ENCODE results near the gene PIGQ. TPM values are rescaled to one million over a fixed set of nuclear protein-coding genes. Genes with fewer than 3 reads are reported as not detected.

PIGQ gene
- total RNA-seq = 14.8 and 21.6 TPM in 2 replicates

GRCh38 chr16:569445-570254 is at the start of gene PIGQ:
Gene PIGQ (plus strand): TSS chr16:569968. CDS start chr16:574075, 4,107 bp downstream.

GRCh38 chr16:527015-527903 is 42.5 kb upstream of the PIGQ start, which contains the start of gene CAPN15:
Gene CAPN15 (plus strand): TSS chr16:527712. CDS start chr16:546839, 19,127 bp downstream.

GRCh38 chr16:560204-560700 is 9.5 kb upstream of the PIGQ start, which contains the start of gene PRR35:
Gene PRR35 (plus strand): TSS chr16:560394. CDS start chr16:563295, 2,901 bp downstream.

GRCh38 chr16:566475-567372 is 3.0 kb upstream of the PIGQ start, which contains the start of gene NHLRC4:
Gene NHLRC4 (plus strand): TSS chr16:567005. CDS start chr16:568048, 1,043 bp downstream.

DNA sequence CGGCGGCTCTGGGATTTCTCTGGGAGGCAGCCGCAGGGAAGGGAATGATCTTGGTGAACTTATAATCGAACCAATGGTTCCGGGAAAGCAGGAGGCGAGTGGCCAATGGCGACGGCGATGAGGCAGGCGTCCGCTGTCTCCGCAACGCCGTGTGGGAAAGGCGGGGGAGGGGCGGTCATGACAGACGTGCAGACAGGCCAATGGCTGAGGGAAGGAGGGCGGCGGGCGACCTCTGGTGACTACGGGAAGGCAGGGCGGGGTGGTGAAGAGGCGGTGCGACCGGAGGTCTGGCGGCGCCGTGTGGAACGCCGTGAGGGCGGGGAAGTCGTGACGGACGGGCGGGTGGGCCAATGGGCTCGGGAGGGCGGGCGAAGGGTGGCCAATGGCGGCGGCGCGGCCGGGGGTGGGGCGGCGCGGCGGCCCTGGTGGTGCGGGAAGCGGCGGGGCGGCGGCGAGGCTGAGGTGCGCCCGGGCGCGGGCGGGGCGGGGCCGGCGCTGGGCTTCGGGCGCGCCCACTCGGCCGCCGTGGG is 20.0 kb downstream of the PIGQ start, which contains the start of gene RAB40C:
Gene RAB40C, plus strand, starts transcription at position 409 of the 530 bp plus-strand sequence. CDS start 226 bp downstream, outside the sequence.

DNA sequence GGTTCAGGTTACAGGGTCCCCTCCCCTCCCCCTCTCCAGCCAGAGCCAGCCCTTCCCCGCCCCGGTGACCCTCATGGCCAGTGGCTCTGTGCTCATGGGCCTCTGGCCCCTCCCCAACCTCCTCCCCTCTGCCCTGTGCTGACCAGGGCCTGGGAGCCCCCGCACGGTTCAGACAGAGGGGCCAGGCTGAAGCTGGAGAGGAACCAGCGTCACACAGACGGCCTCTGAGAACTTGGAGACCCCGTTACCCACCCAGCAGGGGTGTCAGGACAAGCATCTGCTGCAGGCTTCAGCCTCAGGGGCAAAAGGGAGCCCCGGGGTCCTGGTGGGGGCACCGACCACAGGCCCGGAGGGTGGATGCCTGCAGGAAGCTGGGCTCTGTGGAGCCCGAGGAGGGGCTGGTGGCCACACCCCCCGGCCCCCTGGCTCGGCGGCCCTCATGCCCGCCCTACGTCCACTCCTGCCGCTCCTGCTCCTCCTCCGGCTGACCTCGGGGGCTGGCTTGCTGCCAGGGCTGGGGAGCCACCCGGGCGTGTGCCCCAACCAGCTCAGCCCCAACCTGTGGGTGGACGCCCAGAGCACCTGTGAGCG is 61.1 kb downstream of the PIGQ start, which contains the start of gene WFIKKN1:
Gene WFIKKN1, plus strand, starts transcription at position 171 of the 591 bp plus-strand sequence. Its CDS starts 269 bp downstream, at position 440.

Other genes with a start within 250 kb of the PIGQ start
- 15.2 and 19.0 TPM in 2 replicates for gene AXIN1, start 217.2 kb upstream of the PIGQ start, total RNA-seq
- gene MRPL28, start 199.4 kb upstream of the PIGQ start, total RNA-seq = 72.5 and 89.0 TPM in 2 replicates
- 59.2 and 66.6 TPM in 2 replicates for gene PGAP6, start 188.0 kb upstream of the PIGQ start, total RNA-seq
- gene NME4, start 172.8 kb upstream of the PIGQ start, total RNA-seq = 69.0 and 73.0 TPM in 2 replicates
- gene DECR2, start 168.1 kb upstream of the PIGQ start, total RNA-seq = 9.9 and 11.4 TPM in 2 replicates
- 14.2 and 23.1 TPM in 2 replicates for gene RAB11FIP3, start 144.3 kb upstream of the PIGQ start, total RNA-seq
- gene CAPN15, start 42.3 kb upstream of the PIGQ start, total RNA-seq = 10.5 and 16.8 TPM in 2 replicates
- not detected in 2 replicates for gene PRR35, start 9.6 kb upstream of the PIGQ start, total RNA-seq
- gene NHLRC4, start 3.0 kb upstream of the PIGQ start, total RNA-seq = 1.3 and 1.4 TPM in 2 replicates
- gene RAB40C, start 20.1 kb downstream of the PIGQ start, total RNA-seq = 7.8 and 10.5 TPM in 2 replicates
- gene WFIKKN1, start 61.0 kb downstream of the PIGQ start, total RNA-seq = 0.14 and 0.18 TPM in 2 replicates
- gene METTL26, start 66.3 kb downstream of the PIGQ start, total RNA-seq = 75.1 and 95.4 TPM in 2 replicates
- gene MCRIP2, start 71.9 kb downstream of the PIGQ start, total RNA-seq = 15.2 and 23.0 TPM in 2 replicates
- gene WDR90, start 79.4 kb downstream of the PIGQ start, total RNA-seq = 4.6 and 8.7 TPM in 2 replicates
- gene RHOT2, start 98.2 kb downstream of the PIGQ start, total RNA-seq = 28.9 and 30.6 TPM in 2 replicates
- gene RHBDL1, start 105.7 kb downstream of the PIGQ start, total RNA-seq = 2.7 and 3.7 TPM in 2 replicates
- 143 and 151 TPM in 2 replicates for gene STUB1, start 110.4 kb downstream of the PIGQ start, total RNA-seq
- gene JMJD8, start 114.4 kb downstream of the PIGQ start, total RNA-seq = 28.0 and 31.2 TPM in 2 replicates
- 2.3 and 4.3 TPM in 2 replicates for gene WDR24, start 120.4 kb downstream of the PIGQ start, total RNA-seq
- gene FBXL16, start 135.8 kb downstream of the PIGQ start, total RNA-seq = not detected in 2 replicates
- 71.1 and 88.5 TPM in 2 replicates for gene METRN, start 145.2 kb downstream of the PIGQ start, total RNA-seq
- 23.8 and 25.4 TPM in 2 replicates for gene ANTKMT, start 151.2 kb downstream of the PIGQ start, total RNA-seq
- gene CCDC78, start 156.5 kb downstream of the PIGQ start, total RNA-seq = 1.1 and 1.7 TPM in 2 replicates
- 12.7 and 15.4 TPM in 2 replicates for gene HAGHL, start 157.1 kb downstream of the PIGQ start, total RNA-seq
- 29.3 and 32.7 TPM in 2 replicates for gene CIAO3, start 171.0 kb downstream of the PIGQ start, total RNA-seq
- not detected in 2 replicates for gene MSLN, start 190.8 kb downstream of the PIGQ start, total RNA-seq
- gene RPUSD1, start 218.4 kb downstream of the PIGQ start, total RNA-seq = 12.8 and 17.9 TPM in 2 replicates
- 1.4 and 2.3 TPM in 2 replicates for gene CHTF18, start 218.7 kb downstream of the PIGQ start, total RNA-seq
- gene GNG13, start 230.8 kb downstream of the PIGQ start, total RNA-seq = not detected in 2 replicates

Measured in smooth muscle cell of bladder (primary cell).